ENCODE data around the gene MRFAP1.
"Not testable (repeated sequence)": the region's sequence is repeated elsewhere in the genome, so short reads cannot be mapped to it uniquely, and the experiment has no call there.

The MRFAP1 gene

DNA sequence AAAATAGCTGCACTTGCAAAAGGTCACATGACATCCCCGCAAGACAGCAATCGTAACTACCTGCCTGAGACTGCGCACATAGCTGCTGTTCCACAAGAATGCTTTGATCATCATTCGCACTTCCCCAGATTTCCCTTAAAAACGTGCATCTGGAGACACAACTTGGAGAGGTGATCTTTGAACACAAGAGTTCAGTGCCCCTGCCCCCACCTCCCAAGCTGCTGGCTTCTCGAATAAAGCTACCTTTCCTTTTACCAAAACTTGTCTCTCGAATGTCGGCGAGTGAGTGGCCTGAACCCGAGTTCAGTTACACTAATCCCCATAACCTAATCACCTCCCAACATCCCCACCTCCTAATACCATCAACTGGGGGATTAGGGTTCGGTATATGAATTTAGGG lies 14.4 kb upstream of the MRFAP1 start:
- no peak for DNase-seq (ENCODE audit: low read depth, low spot score)
- H3K4me3 ChIP-seq (ENCODE audit: low read length) = no peak overlapping the region

GRCh38 chr4:6627832-6628231 lies 12.7 kb upstream of the MRFAP1 start:
- DNase-seq (ENCODE audit: low read depth, low spot score) = no peak
- no peak overlapping the region for H3K4me3 ChIP-seq (ENCODE audit: low read length)

DNA sequence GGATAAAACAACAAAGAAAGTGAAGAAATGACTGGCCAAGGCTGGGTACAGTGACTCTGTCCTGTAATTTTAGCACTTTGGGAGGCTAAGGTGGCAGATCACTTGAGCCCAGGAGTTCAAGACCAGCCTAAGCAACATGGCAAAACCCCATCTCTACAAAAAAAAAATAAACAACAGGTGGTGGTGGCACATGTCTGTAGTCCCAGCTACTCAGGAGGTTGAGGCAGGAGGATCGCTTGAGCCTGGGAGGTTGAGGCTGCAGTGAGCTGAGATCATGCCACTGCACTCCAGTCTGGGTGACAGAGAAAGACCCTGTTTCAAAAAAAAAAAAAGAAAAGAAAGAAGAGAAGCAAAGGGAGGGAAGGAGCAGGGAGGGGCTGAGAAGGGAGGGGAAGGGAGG lies 12.0 kb upstream of the MRFAP1 start:
- not testable (repeated sequence) for H3K4me3 ChIP-seq (ENCODE audit: low read length); DNase-seq (ENCODE audit: low read depth, low spot score)

DNA sequence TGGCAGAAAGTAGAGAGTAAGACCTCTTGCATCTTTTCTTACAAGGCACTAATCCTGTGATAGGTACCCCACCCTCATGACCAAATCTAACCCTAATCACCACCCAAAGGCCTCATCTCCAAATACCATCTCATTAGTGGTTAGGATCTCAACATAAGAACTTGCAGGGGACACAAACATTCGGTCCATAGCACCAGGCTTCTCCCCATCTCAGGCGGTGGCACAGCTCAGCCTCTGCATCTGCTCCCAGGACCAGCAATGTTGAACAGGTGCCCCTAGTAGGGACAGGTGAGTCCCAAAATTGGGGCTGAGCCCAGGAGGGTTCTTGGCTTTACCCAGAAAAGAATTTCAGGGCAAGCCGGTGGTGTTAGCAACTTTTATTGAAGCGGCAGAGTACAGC lies 8.4 kb upstream of the MRFAP1 start:
- no peak overlapping the region for H3K4me3 ChIP-seq (ENCODE audit: low read length)
- no peak for DNase-seq (ENCODE audit: low read depth, low spot score)

GRCh38 chr4:6633091-6633906 lies 7.2 kb upstream of the MRFAP1 start:
- DNase-seq (ENCODE audit: low read depth, low spot score) = peak; percentile 64
- H3K4me3 ChIP-seq (ENCODE audit: low read length) = no peak overlapping the region

DNA sequence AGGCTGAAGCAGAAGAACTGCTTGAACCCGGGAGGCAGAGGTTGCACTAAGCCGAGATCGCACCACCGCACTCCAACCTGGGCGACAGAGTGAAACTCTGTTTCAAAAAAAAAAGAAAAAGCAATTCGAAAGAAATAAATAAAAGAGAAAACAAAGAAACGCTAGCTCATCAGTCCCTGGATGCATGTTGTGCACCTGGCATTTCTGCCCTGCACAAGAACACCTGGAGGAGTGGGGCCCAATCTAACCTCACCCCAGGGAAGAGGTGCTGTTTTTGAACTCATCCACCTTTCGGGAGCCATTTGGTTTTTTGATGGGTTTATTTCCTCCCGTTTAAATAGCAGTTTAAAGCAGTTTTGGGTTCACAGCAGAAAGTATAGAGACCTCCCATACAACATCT lies 5.7 kb upstream of the MRFAP1 start:
- DNase-seq (ENCODE audit: low read depth, low spot score) = no peak
- no peak overlapping the region for H3K4me3 ChIP-seq (ENCODE audit: low read length)

DNA sequence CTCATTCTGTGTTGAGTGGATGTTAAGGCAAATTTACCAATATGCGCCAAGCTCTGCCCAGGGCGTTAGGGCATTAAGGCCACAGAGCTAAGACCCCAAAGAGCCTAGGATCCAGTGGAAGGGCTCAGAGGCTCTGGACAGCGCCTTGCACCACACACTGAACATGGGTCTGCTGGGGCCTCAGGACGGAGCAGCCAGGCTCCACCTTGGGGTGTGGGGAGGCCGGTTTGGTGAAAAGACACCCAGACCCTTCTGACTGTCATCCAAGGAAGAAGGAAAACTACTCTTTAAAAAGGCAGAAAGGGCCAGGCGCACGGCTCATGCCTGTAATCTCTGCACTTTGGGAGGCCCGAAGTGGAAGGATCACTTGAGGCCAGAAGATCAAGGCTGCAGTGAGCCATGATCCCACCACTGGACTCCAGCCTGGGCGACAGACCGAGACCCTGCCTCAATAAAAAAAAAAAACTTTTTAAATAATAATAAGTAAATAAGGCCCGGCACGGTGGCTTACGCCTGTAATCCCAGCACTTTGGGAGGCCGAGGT lies 1.3 kb upstream of the MRFAP1 start:
- DNase-seq (ENCODE audit: low read depth, low spot score) = no peak
- no peak overlapping the region for H3K4me3 ChIP-seq (ENCODE audit: low read length)

GRCh38 chr4:6641164-6641970 lies 882 bp downstream of the MRFAP1 start:
- H3K4me3 ChIP-seq (ENCODE audit: low read length) = peak overlapping the region; percentile 76
- no peak for DNase-seq (ENCODE audit: low read depth, low spot score)

GRCh38 chr4:6641971-6642320 lies 1.5 kb downstream of the MRFAP1 start:
- H3K4me3 ChIP-seq (ENCODE audit: low read length) = peak overlapping the region; percentile 76
- no peak for DNase-seq (ENCODE audit: low read depth, low spot score)

GRCh38 chr4:6643141-6643847 lies 2.8 kb downstream of the MRFAP1 start:
- no peak overlapping the region for H3K4me3 ChIP-seq (ENCODE audit: low read length)
- no peak for DNase-seq (ENCODE audit: low read depth, low spot score)

DNA sequence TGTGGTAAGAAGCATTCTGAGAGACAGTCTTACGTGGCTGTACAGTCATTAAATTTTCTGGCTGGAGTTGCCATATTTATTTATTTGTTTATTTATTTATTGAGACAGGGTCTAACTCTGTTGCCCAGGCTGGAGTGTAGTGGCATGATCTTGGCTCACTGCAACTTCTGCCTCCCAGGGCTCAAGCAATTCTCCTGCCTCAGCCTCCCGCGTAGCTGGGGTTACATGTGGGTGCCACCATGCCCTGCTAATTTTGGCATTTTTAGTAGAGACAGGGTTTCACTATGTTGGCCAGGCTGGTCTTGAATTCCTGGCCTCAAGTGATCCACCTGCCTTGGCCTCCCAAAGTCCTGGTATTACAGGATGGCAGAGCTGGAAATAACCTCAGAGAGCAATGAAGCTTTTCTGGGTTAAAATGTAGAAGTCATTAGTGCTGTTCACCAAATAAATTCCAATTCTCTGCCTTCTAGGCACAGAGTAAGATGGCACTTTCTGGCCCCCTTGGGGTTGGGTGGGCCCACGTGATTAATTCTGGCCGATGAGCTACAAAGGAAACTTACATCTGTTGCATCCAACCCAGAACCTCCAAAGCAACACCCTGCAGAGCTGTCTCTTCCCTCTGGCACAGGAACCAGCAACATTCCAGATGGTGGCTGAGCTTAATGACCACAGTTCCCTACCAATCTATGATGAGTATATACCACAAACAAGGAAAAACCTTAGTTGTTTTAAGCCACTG lies 4.5 kb downstream of the MRFAP1 start:
- H3K4me3 ChIP-seq (ENCODE audit: low read length) = no peak overlapping the region
- DNase-seq (ENCODE audit: low read depth, low spot score) = no peak

DNA sequence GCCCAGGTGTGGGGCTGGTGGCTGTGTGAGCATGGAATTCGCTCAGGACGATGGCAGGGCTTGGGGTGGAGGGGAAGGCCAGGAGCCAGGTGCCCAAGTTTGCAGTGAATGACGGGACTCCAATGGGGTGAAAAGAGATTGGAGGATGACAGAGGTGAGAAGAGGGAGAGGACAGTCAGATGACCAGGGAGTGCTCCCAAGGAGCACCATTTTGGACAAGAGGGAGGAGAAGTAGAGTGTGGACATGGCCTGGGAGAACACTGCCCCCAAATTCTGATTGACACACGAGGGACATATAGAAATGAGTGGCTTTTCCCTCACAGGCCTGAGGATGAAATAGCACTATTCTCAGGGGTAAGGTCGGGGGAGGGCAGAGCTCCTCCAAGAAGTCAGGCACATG lies 6.7 kb downstream of the MRFAP1 start:
- DNase-seq (ENCODE audit: low read depth, low spot score) = no peak

GRCh38 chr4:6647582-6648230 lies 7.2 kb downstream of the MRFAP1 start:
- no peak for DNase-seq (ENCODE audit: low read depth, low spot score)

More for the DNA sequence above, 6.7 kb downstream of the MRFAP1 start:
- H3K4me3 ChIP-seq (ENCODE audit: low read length) = no peak overlapping the region

DNA sequence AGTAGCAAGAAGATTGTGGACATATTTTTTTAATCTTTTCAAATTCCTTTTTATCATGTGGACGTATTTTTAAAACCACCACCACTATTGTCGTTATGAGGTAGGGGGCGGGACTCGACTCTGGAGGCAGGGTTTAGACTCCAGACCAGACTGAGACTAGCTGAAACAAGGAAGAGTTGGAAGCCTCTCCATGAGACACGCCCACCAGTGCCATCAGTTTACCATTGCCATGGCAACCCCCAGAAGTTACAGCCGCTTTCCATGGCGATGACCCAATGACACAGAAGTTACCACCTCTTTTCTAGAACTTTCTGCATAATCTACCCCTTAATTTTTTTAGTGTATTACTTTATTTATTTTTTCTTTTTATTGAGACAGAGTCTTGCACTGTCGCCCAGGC lies 8.7 kb downstream of the MRFAP1 start:
- H3K4me3 ChIP-seq (ENCODE audit: low read length) = no peak overlapping the region
- no peak for DNase-seq (ENCODE audit: low read depth, low spot score)

More at GRCh38 chr4:6647582-6648230, 7.2 kb downstream of the MRFAP1 start:
- H3K4me3 ChIP-seq (ENCODE audit: low read length) = no peak overlapping the region

- DNase-seq (ENCODE audit: low read depth, low spot score); H3K4me3 ChIP-seq (ENCODE audit: low read length): not testable (repeated sequence)
Observed at GRCh38 chr4:6654211-6654610, 13.7 kb downstream of the MRFAP1 start.

- not testable (repeated sequence) for DNase-seq (ENCODE audit: low read depth, low spot score); H3K4me3 ChIP-seq (ENCODE audit: low read length)
Observed at GRCh38 chr4:6655291-6655690, 14.8 kb downstream of the MRFAP1 start.

DNA sequence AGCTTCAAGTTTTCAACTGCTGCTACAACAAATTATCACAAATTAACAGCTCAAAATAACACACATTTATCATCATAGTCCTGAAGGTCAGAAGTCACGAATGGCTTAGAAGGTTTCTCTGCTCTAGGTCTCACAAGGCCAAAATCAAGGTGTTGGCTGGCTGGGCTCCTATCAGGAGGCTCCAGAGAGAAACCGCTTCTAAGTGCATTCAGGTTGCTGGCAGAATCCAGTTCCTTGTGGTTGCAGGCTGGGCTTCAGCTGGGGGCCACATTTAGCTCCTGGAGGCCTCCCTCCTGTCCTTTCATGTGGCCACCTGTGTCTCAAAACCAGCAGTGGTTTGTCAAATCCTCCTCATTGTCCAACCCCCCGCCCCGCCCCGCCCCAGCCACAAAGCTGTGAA lies 15.4 kb downstream of the MRFAP1 start:
- peak; percentile 57 for DNase-seq (ENCODE audit: low read depth, low spot score)
- no peak overlapping the region for H3K4me3 ChIP-seq (ENCODE audit: low read length)

All from Jurkat, Clone E6-1 (cell line).